K562 (cell line): ENCODE measurements around the gene MGA. TPM values are rescaled to one million over a fixed set of nuclear protein-coding genes. Genes with fewer than 3 reads are reported as not detected.
A peak's percentile ranks its signal among the peaks of the same experiment; 100 is the strongest.

Source experiments
- CBX3 ChIP-seq, 2 experiments: IDR thresholded peaks; 1 replicate in 1 of 2; 2 replicates in 1 of 2; pipeline ENCODE4 v1.6.1; 2012; ENCODE audit warnings: inconsistent platforms in 2 of 2, low read length in 2 of 2, borderline replicate concordance in 1 of 2, control low read depth in 1 of 2
- E2F8 ChIP-seq: fragments of 450-650 bp; IDR thresholded peaks from 2 replicates; pipeline ENCODE4 v1.7.1; 2018; ENCODE audit warnings: mild to moderate bottlenecking, low read depth; ENCODE audit not compliant: partially characterized antibody
- ELF1 ChIP-seq: fragments of 200-800 bp; sonication (Bioruptor generic); IDR thresholded peaks from 2 replicates; pipeline ENCODE4 v1.6.1; 2016; ENCODE audit warnings: missing genetic modification characterization, missing compliant biosample characterization
- FOSL1 ChIP-seq: fragments of 200-800 bp; sonication (Bioruptor generic); conservative IDR thresholded peaks from 2 replicates; pipeline ENCODE4 v1.6.1; 2016; ENCODE audit warnings: missing genetic modification characterization, missing compliant biosample characterization
- GATAD2A ChIP-seq: fragments of 450-650 bp; IDR thresholded peaks from 2 replicates; pipeline ENCODE4 v1.6.1; 2017
- GTF2F1 ChIP-seq: IDR thresholded peaks from 2 replicates; pipeline ENCODE4 v1.6.1; 2011; ENCODE audit warnings: low read depth, low read length, improper control_type of control experiment
- HEY1 ChIP-seq: fragments of 250-450 bp; sonication (Bioruptor Pico); IDR thresholded peaks from 2 replicates; pipeline ENCODE4 v1.5.0; 2020; ENCODE audit warnings: mild to moderate bottlenecking, moderate library complexity, borderline replicate concordance
- KLF6 ChIP-seq: fragments of 250-450 bp; sonication (Bioruptor Pico); IDR thresholded peaks from 2 replicates; pipeline ENCODE4 v1.4.0; 2020; ENCODE audit warnings: mild to moderate bottlenecking, moderate library complexity, borderline replicate concordance
- MIER1 ChIP-seq: fragments of 450-650 bp; IDR thresholded peaks from 2 replicates; pipeline ENCODE4 v1.6.1; 2016; ENCODE audit warnings: antibody characterized with exemption, mild to moderate bottlenecking, low read depth
- NBN ChIP-seq: fragments of 450-650 bp; IDR thresholded peaks from 2 replicates; pipeline ENCODE4 v1.6.1; 2016; ENCODE audit warnings: low read depth, mild to moderate bottlenecking
- NR4A1 ChIP-seq, 2 experiments: fragments of 250-450 bp in 1 of 2; fragments of 450-650 bp in 1 of 2; sonication (Bioruptor Pico) in 1 of 2; IDR thresholded peaks; 2 replicates each; pipeline versions ENCODE4 v1.4.0 to v1.6.1; 2016 to 2020; ENCODE audit warnings: mild to moderate bottlenecking in 2 of 2, missing compliant biosample characterization in 1 of 2, missing genetic modification characterization in 1 of 2, moderate library complexity in 1 of 2
- NRF1 ChIP-seq, 2 experiments: fragments of 450-650 bp; IDR thresholded peaks in 1 of 2; conservative IDR thresholded peaks in 1 of 2; 2 replicates each; pipeline ENCODE4 v1.6.1; 2014; ENCODE audit warnings: mild to moderate bottlenecking in 2 of 2
- RFX1 ChIP-seq: fragments of 450-650 bp; IDR thresholded peaks from 2 replicates; pipeline ENCODE4 v1.6.1; 2016; ENCODE audit warnings: mild to moderate bottlenecking, moderate library complexity
- SLC30A9 ChIP-seq: fragments of 250-450 bp; sonication (Bioruptor Pico); IDR thresholded peaks from 2 replicates; pipeline ENCODE4 v1.8.0; 2022; ENCODE audit warnings: mild to moderate bottlenecking, moderate library complexity
- SREBF1 ChIP-seq: fragments of 150-350 bp; IDR thresholded peaks from 2 replicates; pipeline ENCODE4 v1.6.1; 2014; ENCODE audit warnings: antibody characterized with exemption, low read depth, low read length, borderline replicate concordance
- STAT5B ChIP-seq: fragments of 250-450 bp; sonication (Bioruptor Pico); IDR thresholded peaks from 2 replicates; pipeline ENCODE4 v1.8.0; 2021; ENCODE audit warnings: mild to moderate bottlenecking, inconsistent platforms
- STAT6 ChIP-seq: sonication (generic); formaldehyde crosslinking; IDR thresholded peaks from 2 replicates; pipeline ENCODE4 v1.8.1; 2023; ENCODE audit warnings: mild to moderate bottlenecking, missing genetic modification reagents
- TBL1XR1 ChIP-seq, 2 experiments: IDR thresholded peaks; 2 replicates each; pipeline ENCODE4 v1.6.1; 2012; ENCODE audit warnings: improper control_type of control experiment in 2 of 2, low read length in 2 of 2, mild to moderate bottlenecking in 1 of 2
- TEAD2 ChIP-seq: fragments of 450-650 bp; IDR thresholded peaks from 2 replicates; pipeline ENCODE4 v1.6.1; 2016; ENCODE audit warnings: missing genetic modification characterization, control low read depth, missing compliant biosample characterization
- TSC22D4 ChIP-seq: fragments of 450-650 bp; IDR thresholded peaks from 2 replicates; pipeline ENCODE4 v1.6.1; 2016; ENCODE audit warnings: missing genetic modification characterization, missing biosample characterization, control low read depth
- ZBTB8A ChIP-seq: fragments of 450-650 bp; IDR thresholded peaks from 2 replicates; pipeline ENCODE4 v1.6.1; 2018; ENCODE audit warnings: mild to moderate bottlenecking, moderate library complexity; ENCODE audit not compliant: partially characterized antibody
- ZC3H8 ChIP-seq: fragments of 450-650 bp; IDR thresholded peaks from 2 replicates; pipeline ENCODE4 v1.6.1; 2017
- ZNF140 ChIP-seq: fragments of 250-450 bp; sonication (Bioruptor Pico); IDR thresholded peaks from 2 replicates; pipeline ENCODE4 v1.8.0; 2021; ENCODE audit warnings: moderate library complexity, mild to moderate bottlenecking, inconsistent platforms
- ZNF57 ChIP-seq: fragments of 450-650 bp; formaldehyde crosslinking; IDR thresholded peaks from 2 replicates; pipeline ENCODE4 v1.4.0; 2020; ENCODE audit warnings: mild to moderate bottlenecking, moderate library complexity
- polyA plus RNA-seq, 8 experiments: library from polyadenylated mRNA; depleted of rRNA in 4 of 8; stranded (reverse) in 5 of 8; unstranded in 3 of 8; fragments of >200 nt; fragmentation: Nextera tagmentation in 2 of 8; fragmentation: Illumina TruSeq in 1 of 8; extraction: Ambion mirVana in 2 of 8; extraction: Trizol in 1 of 8; gene quantifications; 2 replicates each; pipeline versions ENCODE4 v1.2.1 to v1.2.3, GENCODE V29; 2011 to 2014; ENCODE audit warnings: inconsistent platforms in 1 of 8, missing spikeins in 1 of 8
- total RNA-seq, 7 experiments: library from RNA; depleted of rRNA in 6 of 7; stranded (reverse); fragments of >200 nt in 6 of 7; fragmentation: Illumina TruSeq in 2 of 7; extraction: Trizol in 2 of 7; gene quantifications; 2 replicates each; pipeline versions ENCODE4 v1.2.1 to v1.2.3, GENCODE V29; 2011 to 2021; ENCODE audit warnings: low replicate concordance in 1 of 7

MGA gene
- total and polyA plus RNA-seq, 9 of the 15 experiments (the other 6 are each of a cell fraction or from before 2014, with no cell fraction given): 4.7 to 56.1 (median 21.1) TPM

- peak in 1 of 2 experiments; percentile 72; a peak in 1 of 3 replicates for TF ChIP-seq CBX3 (IDR thresholded peaks at IDR 0.05; ENCODE audit: borderline replicate concordance in 1 of 2, low read length in 2 of 2)
- TF ChIP-seq ELF1 (tag): peak; percentile 93
- TF ChIP-seq NR4A1 (CRISPR knock-in tag; IDR thresholded peaks at IDR 0.05): no peak; the same call in 1 of the 2 replicates
- no peak for TF ChIP-seq NR4A1 (tag; IDR thresholded peaks at IDR 0.05)
- TF ChIP-seq ZNF140 (CRISPR knock-in tag): no peak
- no peak for TF ChIP-seq ZC3H8
- TF ChIP-seq SREBF1: no peak
- no peak for TF ChIP-seq KLF6 (CRISPR knock-in tag)
- no peak for TF ChIP-seq GATAD2A
- no peak for TF ChIP-seq FOSL1 (tag)
- TF ChIP-seq ZBTB8A: no peak
- 0 out of 2 replicates have a peak, but pooled peaks have one; percentile 49 for TF ChIP-seq GTF2F1
- TF ChIP-seq TSC22D4 (tag): no peak
- 0 out of 4 replicates have a peak, but pooled peaks of 1 of the 2 experiments have one; percentile 30 for TF ChIP-seq TBL1XR1 (IDR thresholded peaks at IDR 0.05; ENCODE audit: low read length in 2 of 2)
- no peak for TF ChIP-seq MIER1
- TF ChIP-seq STAT6 (CRISPR knock-in tag): no peak
- TF ChIP-seq HEY1 (CRISPR knock-in tag): no peak
- TF ChIP-seq ZNF57 (CRISPR knock-in tag): no peak
- no peak for TF ChIP-seq TEAD2 (tag)
- no peak for TF ChIP-seq E2F8
- TF ChIP-seq NRF1 (conservative IDR thresholded peaks at IDR 0.05 in 1 of 2, IDR thresholded peaks at IDR 0.05 in 1 of 2): peak in 1 of 2 experiments; percentile 23; a peak in 1 of 4 replicates
- peak; percentile 88 for TF ChIP-seq RFX1
- peak; percentile 44 for TF ChIP-seq NBN
- TF ChIP-seq SLC30A9: no peak
- no peak for TF ChIP-seq STAT5B (CRISPR knock-in tag)
These were observed 1.5 kb downstream of the MGA start (continued) for GRCh38 chr15:41661518-41662225.
